SK-N-SH (cell line): ENCODE measurements around the gene WDR64.

ENCODE experiments used
- EP300 ChIP-seq, 2 experiments: IDR thresholded peaks; 2 replicates each; pipeline versions ENCODE4 v1.4.0 to v1.6.1; 2012; ENCODE audit warnings: borderline replicate concordance in 1 of 2, low read depth in 1 of 2, low read length in 1 of 2
- SIN3A ChIP-seq: IDR thresholded peaks from 2 replicates; pipeline ENCODE4 v1.6.1; 2012; ENCODE audit warnings: low read depth, mild to moderate bottlenecking, low read length, moderate library complexity, borderline replicate concordance
- TF ChIP-seq, protein P1 (sequence below): fragments of 200-600 bp; sonication (generic); IDR thresholded peaks from 2 replicates; pipeline ENCODE4 v1.6.1; 2017; ENCODE audit warnings: antibody characterized with exemption, mild to moderate bottlenecking, moderate library complexity

DNA sequence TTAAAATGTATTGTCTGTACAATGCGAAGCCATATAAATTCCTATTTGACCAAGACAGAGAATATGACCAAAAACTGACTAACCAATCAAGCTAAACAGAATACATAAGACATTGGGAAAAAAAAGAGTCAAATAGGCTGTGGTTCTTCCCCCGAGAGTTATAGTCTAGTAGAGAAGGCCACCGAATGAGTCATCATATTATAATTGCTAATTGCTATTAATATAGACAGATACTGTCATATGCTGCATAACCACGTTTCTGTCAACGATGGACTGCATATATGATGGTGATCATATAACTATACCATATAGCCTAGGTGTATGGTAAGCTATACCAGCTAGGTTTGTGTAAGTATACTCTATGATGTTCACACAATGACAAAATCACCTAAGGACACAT lies 82.5 kb downstream of the WDR64 start:
- TF ChIP-seq, protein P1, sequence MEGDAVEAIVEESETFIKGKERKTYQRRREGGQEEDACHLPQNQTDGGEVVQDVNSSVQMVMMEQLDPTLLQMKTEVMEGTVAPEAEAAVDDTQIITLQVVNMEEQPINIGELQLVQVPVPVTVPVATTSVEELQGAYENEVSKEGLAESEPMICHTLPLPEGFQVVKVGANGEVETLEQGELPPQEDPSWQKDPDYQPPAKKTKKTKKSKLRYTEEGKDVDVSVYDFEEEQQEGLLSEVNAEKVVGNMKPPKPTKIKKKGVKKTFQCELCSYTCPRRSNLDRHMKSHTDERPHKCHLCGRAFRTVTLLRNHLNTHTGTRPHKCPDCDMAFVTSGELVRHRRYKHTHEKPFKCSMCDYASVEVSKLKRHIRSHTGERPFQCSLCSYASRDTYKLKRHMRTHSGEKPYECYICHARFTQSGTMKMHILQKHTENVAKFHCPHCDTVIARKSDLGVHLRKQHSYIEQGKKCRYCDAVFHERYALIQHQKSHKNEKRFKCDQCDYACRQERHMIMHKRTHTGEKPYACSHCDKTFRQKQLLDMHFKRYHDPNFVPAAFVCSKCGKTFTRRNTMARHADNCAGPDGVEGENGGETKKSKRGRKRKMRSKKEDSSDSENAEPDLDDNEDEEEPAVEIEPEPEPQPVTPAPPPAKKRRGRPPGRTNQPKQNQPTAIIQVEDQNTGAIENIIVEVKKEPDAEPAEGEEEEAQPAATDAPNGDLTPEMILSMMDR: no peak
- no peak for TF ChIP-seq EP300 (IDR thresholded peaks at IDR 0.05; ENCODE audit: borderline replicate concordance in 1 of 2, low read depth in 1 of 2, low read length in 1 of 2)
- no peak for TF ChIP-seq SIN3A
